ENCODE measurements around the gene MRPS6. TPM values are rescaled to one million over a fixed set of nuclear protein-coding genes. Genes with fewer than 3 reads are reported as not detected.

The MRPS6 gene
- total RNA-seq, 1 experiment from 2014 or later = 109 TPM

DNA sequence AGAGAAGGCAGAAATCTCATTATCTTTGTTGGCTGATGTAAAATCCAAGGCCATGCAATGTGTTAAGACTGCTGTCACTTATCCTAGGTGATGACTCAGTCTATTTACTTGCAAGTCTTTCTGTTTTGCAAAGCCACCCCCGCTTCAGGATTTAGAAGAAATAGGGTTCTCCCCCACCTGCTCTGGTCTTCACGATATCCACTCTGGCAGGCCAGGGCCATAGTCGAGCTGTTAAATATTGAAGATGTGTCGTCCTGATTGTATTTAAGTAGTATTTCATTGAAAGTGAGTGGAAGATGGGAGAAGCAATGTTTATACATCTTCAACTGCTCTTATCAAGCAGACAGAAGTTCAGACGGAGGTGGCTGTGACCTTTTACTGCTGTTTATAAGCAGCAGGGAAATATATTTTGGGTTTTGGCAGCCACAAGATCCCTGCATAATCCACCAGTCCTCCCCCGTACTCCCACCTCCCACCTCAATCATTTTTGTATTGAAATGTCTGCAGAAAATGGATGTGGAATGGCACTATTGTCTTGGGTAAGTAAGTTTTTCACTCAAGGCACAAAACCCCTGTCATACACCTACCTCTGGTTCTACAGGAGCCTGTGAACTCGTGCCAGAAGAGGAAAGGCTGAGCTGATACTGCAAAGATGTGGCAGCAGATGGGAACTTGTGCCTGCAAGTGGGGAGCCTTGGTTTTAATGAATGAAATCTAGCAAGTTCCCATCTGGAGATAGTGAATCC, 117.4 kb downstream of the MRPS6 start:
- Histone ChIP-seq H3K9me3 (ENCODE audit: control insufficient read depth, insufficient read depth, low read depth, low read length) (no peaks in the 10 kb centered on the region), H3K27me3 (ENCODE audit: control insufficient read depth, insufficient read depth, low read length) (no peaks in the 10 kb centered on the region), H3K36me3 (ENCODE audit: control insufficient read depth, insufficient read depth, low read length) (no peaks in the 10 kb centered on the region), H3K4me1 (ENCODE audit: control insufficient read depth, insufficient read depth, low read length) (no peaks in the 10 kb centered on the region), H3K4me3 (ENCODE audit: low read depth in 2 of 2, low read length in 2 of 2) (no peak overlapping the region), H3K27ac (ENCODE audit: low read length) (no peak overlapping the region)
- ChIA-PET POLR2A (no interaction called here), CTCF (no interaction called here)
- TF ChIP-seq, protein P1, sequence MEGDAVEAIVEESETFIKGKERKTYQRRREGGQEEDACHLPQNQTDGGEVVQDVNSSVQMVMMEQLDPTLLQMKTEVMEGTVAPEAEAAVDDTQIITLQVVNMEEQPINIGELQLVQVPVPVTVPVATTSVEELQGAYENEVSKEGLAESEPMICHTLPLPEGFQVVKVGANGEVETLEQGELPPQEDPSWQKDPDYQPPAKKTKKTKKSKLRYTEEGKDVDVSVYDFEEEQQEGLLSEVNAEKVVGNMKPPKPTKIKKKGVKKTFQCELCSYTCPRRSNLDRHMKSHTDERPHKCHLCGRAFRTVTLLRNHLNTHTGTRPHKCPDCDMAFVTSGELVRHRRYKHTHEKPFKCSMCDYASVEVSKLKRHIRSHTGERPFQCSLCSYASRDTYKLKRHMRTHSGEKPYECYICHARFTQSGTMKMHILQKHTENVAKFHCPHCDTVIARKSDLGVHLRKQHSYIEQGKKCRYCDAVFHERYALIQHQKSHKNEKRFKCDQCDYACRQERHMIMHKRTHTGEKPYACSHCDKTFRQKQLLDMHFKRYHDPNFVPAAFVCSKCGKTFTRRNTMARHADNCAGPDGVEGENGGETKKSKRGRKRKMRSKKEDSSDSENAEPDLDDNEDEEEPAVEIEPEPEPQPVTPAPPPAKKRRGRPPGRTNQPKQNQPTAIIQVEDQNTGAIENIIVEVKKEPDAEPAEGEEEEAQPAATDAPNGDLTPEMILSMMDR (IDR thresholded peaks at IDR 0.05) = no peak
- TF ChIP-seq POLR2AphosphoS5 (IDR thresholded peaks at IDR 0.05; ENCODE audit: low read depth, low read length) = no peak
- no peak for DNase-seq (ENCODE audit: low read depth, low spot score)
- in situ Hi-C loops (cut with HindIII; ENCODE audit: low pct_unique_long_range_greater_than_20kb, low sequenced_read_pairs) = no loop called here
- no TSS peak for BruUV-seq (replicated peaks)
- no peak for ATAC-seq
- intact Hi-C loops (cut with micrococcal nuclease; ENCODE audit: unreplicated experiment) = no loop called here

DNA sequence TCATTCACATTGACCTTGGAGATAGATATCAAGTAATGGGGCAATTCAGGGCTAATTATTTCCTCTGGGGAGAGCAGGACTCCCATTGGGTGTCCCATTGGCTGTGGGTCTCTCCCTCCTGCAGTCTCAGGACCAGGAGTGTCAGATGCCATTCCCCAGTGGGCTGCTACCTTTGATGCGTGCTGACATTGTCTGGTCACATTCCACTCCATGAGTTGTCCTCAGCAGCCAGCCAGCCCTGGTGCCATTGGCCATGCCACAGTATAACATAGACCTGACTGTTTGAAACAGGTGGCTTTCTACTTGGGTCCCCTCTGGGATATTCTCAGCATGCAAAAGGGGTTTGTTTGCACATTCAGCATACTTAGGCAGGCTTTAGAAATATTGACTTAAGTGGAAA, 118.5 kb downstream of the MRPS6 start:
- POLR2A ChIA-PET = no interaction called here

More for the DNA sequence above, 118.5 kb downstream of the MRPS6 start:
- CTCF ChIA-PET = no interaction called here
- in situ Hi-C loops (cut with HindIII; ENCODE audit: low pct_unique_long_range_greater_than_20kb, low sequenced_read_pairs) = no loop called here
- H3K4me3 ChIP-seq (ENCODE audit: low read depth in 2 of 2, low read length in 2 of 2) = no peak overlapping the region
- intact Hi-C loops (cut with micrococcal nuclease; ENCODE audit: unreplicated experiment) = no loop called here
- H3K9me3 ChIP-seq (ENCODE audit: control insufficient read depth, insufficient read depth, low read depth, low read length) = no peaks in the 10 kb centered on the region
- TF ChIP-seq, protein P1 (IDR thresholded peaks at IDR 0.05) = no peak
- TF ChIP-seq SIN3A (IDR thresholded peaks at IDR 0.05; ENCODE audit: borderline replicate concordance, insufficient read depth, low read depth, low read length) (no peak), POLR2AphosphoS5 (IDR thresholded peaks at IDR 0.05; ENCODE audit: low read depth, low read length) (no peak), TCF7L2 (IDR thresholded peaks at IDR 0.05; ENCODE audit: low read depth, low read length) (no peak)
- TF ChIP-seq, protein P2, sequence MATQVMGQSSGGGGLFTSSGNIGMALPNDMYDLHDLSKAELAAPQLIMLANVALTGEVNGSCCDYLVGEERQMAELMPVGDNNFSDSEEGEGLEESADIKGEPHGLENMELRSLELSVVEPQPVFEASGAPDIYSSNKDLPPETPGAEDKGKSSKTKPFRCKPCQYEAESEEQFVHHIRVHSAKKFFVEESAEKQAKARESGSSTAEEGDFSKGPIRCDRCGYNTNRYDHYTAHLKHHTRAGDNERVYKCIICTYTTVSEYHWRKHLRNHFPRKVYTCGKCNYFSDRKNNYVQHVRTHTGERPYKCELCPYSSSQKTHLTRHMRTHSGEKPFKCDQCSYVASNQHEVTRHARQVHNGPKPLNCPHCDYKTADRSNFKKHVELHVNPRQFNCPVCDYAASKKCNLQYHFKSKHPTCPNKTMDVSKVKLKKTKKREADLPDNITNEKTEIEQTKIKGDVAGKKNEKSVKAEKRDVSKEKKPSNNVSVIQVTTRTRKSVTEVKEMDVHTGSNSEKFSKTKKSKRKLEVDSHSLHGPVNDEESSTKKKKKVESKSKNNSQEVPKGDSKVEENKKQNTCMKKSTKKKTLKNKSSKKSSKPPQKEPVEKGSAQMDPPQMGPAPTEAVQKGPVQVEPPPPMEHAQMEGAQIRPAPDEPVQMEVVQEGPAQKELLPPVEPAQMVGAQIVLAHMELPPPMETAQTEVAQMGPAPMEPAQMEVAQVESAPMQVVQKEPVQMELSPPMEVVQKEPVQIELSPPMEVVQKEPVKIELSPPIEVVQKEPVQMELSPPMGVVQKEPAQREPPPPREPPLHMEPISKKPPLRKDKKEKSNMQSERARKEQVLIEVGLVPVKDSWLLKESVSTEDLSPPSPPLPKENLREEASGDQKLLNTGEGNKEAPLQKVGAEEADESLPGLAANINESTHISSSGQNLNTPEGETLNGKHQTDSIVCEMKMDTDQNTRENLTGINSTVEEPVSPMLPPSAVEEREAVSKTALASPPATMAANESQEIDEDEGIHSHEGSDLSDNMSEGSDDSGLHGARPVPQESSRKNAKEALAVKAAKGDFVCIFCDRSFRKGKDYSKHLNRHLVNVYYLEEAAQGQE (IDR thresholded peaks at IDR 0.05; ENCODE audit: insufficient read depth in 1 of 2, low read depth in 2 of 2, low read length in 1 of 2) = no peak
- H3K27me3 ChIP-seq (ENCODE audit: control insufficient read depth, insufficient read depth, low read length) = no peaks in the 10 kb centered on the region
- no peaks in the 10 kb centered on the region for H3K36me3 ChIP-seq (ENCODE audit: control insufficient read depth, insufficient read depth, low read length)
- ATAC-seq (no peak), DNase-seq (ENCODE audit: low read depth, low spot score) (no peak)
- H3K27ac ChIP-seq (ENCODE audit: low read length) = no peak overlapping the region
- no peaks in the 10 kb centered on the region for H3K4me1 ChIP-seq (ENCODE audit: control insufficient read depth, insufficient read depth, low read length)
- BruUV-seq (replicated peaks) = no TSS peak

Other genes with a start within 250 kb of the MRPS6 start
- gene ATP5PO, start 157.8 kb upstream of the MRPS6 start, total RNA-seq (2021; ENCODE audit: unreplicated experiment) = 190 TPM
- 29.4 TPM for gene SLC5A3, start within 50 bp of the MRPS6 start, total RNA-seq (2021; ENCODE audit: unreplicated experiment)